Mesenchymal stem cell (in vitro differentiated cells and primary cell): ENCODE data around the gene APOA4.
A peak's percentile ranks its signal among the peaks of the same experiment; 100 is the strongest.

ENCODE experiments used
- DNase-seq: peaks from one replicate; pipeline ENCODE4 v3.0.0-alpha.2; 2013
- H2AFZ ChIP-seq: one replicate; pipeline ENCODE4 v1.6.1; 2013; ENCODE audit warnings: low read depth, mild to moderate bottlenecking, control low read depth, inconsistent platforms, low read length, moderate library complexity
- H2AK5ac ChIP-seq: 2 replicates; pipeline ENCODE4 v1.6.1; 2013; ENCODE audit warnings: low read length, moderate library complexity, mild to moderate bottlenecking, inconsistent platforms; ENCODE audit not compliant: severe bottlenecking
- H2BK120ac ChIP-seq: one replicate; pipeline ENCODE4 v1.6.1; 2013; ENCODE audit warnings: low read depth, mild to moderate bottlenecking, inconsistent platforms, low read length, moderate library complexity
- H2BK12ac ChIP-seq, 2 experiments: one replicate each; pipeline ENCODE4 v1.6.1; 2013; ENCODE audit warnings: inconsistent platforms in 2 of 2, low read length in 2 of 2, mild to moderate bottlenecking in 2 of 2, moderate library complexity in 2 of 2, control low read depth in 1 of 2
- H2BK15ac ChIP-seq: one replicate; pipeline ENCODE4 v1.6.1; 2013; ENCODE audit warnings: mild to moderate bottlenecking, low read depth, inconsistent platforms; ENCODE audit not compliant: poor library complexity, severe bottlenecking
- H2BK5ac ChIP-seq: 2 replicates; pipeline ENCODE4 v1.6.1; 2013; ENCODE audit warnings: low read depth, mild to moderate bottlenecking, low read length, control low read depth, inconsistent platforms; ENCODE audit not compliant: poor library complexity, severe bottlenecking
- H3K14ac ChIP-seq, 2 experiments: one replicate each; pipeline ENCODE4 v1.6.1; 2013; ENCODE audit warnings: inconsistent platforms in 2 of 2, low read length in 2 of 2, control low read depth in 1 of 2, mild to moderate bottlenecking in 1 of 2, moderate library complexity in 1 of 2
- H3K18ac ChIP-seq, 2 experiments: one replicate each; pipeline ENCODE4 v1.6.1; 2013; ENCODE audit warnings: inconsistent platforms in 2 of 2, low read length in 2 of 2, control low read depth in 1 of 2, low read depth in 1 of 2, mild to moderate bottlenecking in 1 of 2
- H3K23ac ChIP-seq, 2 experiments: one replicate each; pipeline ENCODE4 v1.6.1; 2013; ENCODE audit warnings: inconsistent platforms in 2 of 2, low read length in 2 of 2, mild to moderate bottlenecking in 2 of 2, moderate library complexity in 2 of 2, control low read depth in 1 of 2
- H3K27ac ChIP-seq: 2 replicates; pipeline ENCODE4 v1.5.1; 2013; ENCODE audit warnings: mild to moderate bottlenecking, moderate library complexity, low read length, control low read depth, inconsistent platforms; ENCODE audit not compliant: poor library complexity, severe bottlenecking
- H3K27me3 ChIP-seq, 2 experiments: 2 replicates each; pipeline versions ENCODE4 v1.6.1 to v1.7.0; 2013; ENCODE audit warnings: low read length in 2 of 2, mild to moderate bottlenecking in 2 of 2, moderate library complexity in 2 of 2, control low read depth in 1 of 2, inconsistent platforms in 1 of 2; ENCODE audit not compliant: control insufficient read depth in 1 of 2, insufficient read depth in 1 of 2
- H3K36me3 ChIP-seq, 2 experiments: 2 replicates each; pipeline versions ENCODE4 v1.6.1 to v1.7.0; 2013; ENCODE audit warnings: low read length in 2 of 2, control low read depth in 1 of 2, inconsistent platforms in 1 of 2, low read depth in 1 of 2, mild to moderate bottlenecking in 1 of 2; ENCODE audit not compliant: insufficient read depth in 2 of 2, control insufficient read depth in 1 of 2
- H3K4ac ChIP-seq, 2 experiments: one replicate each; pipeline ENCODE4 v1.6.1; 2013; ENCODE audit warnings: inconsistent platforms in 2 of 2, low read length in 2 of 2, mild to moderate bottlenecking in 2 of 2, moderate library complexity in 2 of 2, control low read depth in 1 of 2, low read depth in 1 of 2
- H3K4me1 ChIP-seq: 2 replicates; pipeline ENCODE4 v1.6.1; 2013; ENCODE audit warnings: low read depth, low read length, control low read depth; ENCODE audit not compliant: control insufficient read depth, insufficient read depth
- H3K4me2 ChIP-seq: 2 replicates; pipeline ENCODE4 v1.6.1; 2013; ENCODE audit warnings: low read length, mild to moderate bottlenecking, inconsistent platforms; ENCODE audit not compliant: poor library complexity, severe bottlenecking
- H3K4me3 ChIP-seq, 2 experiments: 2 replicates each; pipeline versions ENCODE4 v1.5.1 to v1.7.0; 2013; ENCODE audit warnings: low read length in 2 of 2, mild to moderate bottlenecking in 2 of 2, control low read depth in 1 of 2, low read depth in 1 of 2; ENCODE audit not compliant: insufficient read depth in 1 of 2
- H3K79me1 ChIP-seq: replicated peaks from 2 replicates; pipeline ENCODE4 v1.6.1; 2013; ENCODE audit warnings: mild to moderate bottlenecking, control low read depth, low read length, inconsistent platforms; ENCODE audit not compliant: poor library complexity, severe bottlenecking
- H3K9ac ChIP-seq: 2 replicates; pipeline ENCODE4 v1.7.0; 2013; ENCODE audit warnings: mild to moderate bottlenecking, low read length, moderate library complexity
- H3K9me3 ChIP-seq: 2 replicates; pipeline ENCODE4 v1.7.0; 2013; ENCODE audit warnings: mild to moderate bottlenecking, low read length; ENCODE audit not compliant: control insufficient read depth
- H4K8ac ChIP-seq: one replicate; pipeline ENCODE4 v1.6.1; 2013; ENCODE audit warnings: inconsistent platforms, mild to moderate bottlenecking, low read length, moderate library complexity
- H4K91ac ChIP-seq: one replicate; pipeline ENCODE4 v1.6.1; 2013; ENCODE audit warnings: mild to moderate bottlenecking, low read length, inconsistent platforms
- WGBS: methylation state at CpG from one replicate; pipeline ENCODE4 v1.1.7; 2013; ENCODE audit warnings: mixed read lengths; 5-methylcytosine and 5-hydroxymethylcytosine counted together

APOA4 gene

GRCh38 chr11:116868066-116868465 is 45.0 kb upstream of the APOA4 start:
- no peak overlapping the region for H2BK5ac ChIP-seq
- WGBS, result 90% methylated on average over 2 of the region's 3 CpGs

GRCh38 chr11:116867619-116868018 is 44.5 kb upstream of the APOA4 start:
- Histone ChIP-seq H3K36me3 (peaks cover 13 to 65% of the 10 kb centered on the region in 2 experiments), H2AFZ (no peak overlapping the region), H3K4me2 (no peak overlapping the region), H2BK15ac (no peak overlapping the region), H2BK5ac (no peak overlapping the region), H2BK12ac (no peak overlapping the region), H3K79me1 (no peaks in the 10 kb centered on the region), H4K8ac (no peak overlapping the region), H2AK5ac (no peak overlapping the region), H3K27me3 (no peaks in the 10 kb centered on the region), H4K91ac (no peak overlapping the region), H3K27ac (no peak overlapping the region), H3K4me1 (no peaks in the 10 kb centered on the region), H3K18ac (no peak overlapping the region), H3K4me3 (no peak overlapping the region), H2BK120ac (no peak overlapping the region), H3K23ac (no peak overlapping the region), H3K9ac (no peak overlapping the region), H3K4ac (no peak overlapping the region), H3K14ac (no peak overlapping the region), H3K9me3 (no peaks in the 10 kb centered on the region)
- DNase-seq, result no peak
- WGBS, result 98% methylated on average over 11 of the region's 11 CpGs

More at GRCh38 chr11:116868066-116868465, 45.0 kb upstream of the APOA4 start:
- Histone ChIP-seq H3K27ac (no peak overlapping the region), H3K18ac (no peak overlapping the region), H3K14ac (no peak overlapping the region), H3K4ac (no peak overlapping the region), H2BK12ac (no peak overlapping the region), H3K4me1 (no peaks in the 10 kb centered on the region), H3K9ac (no peak overlapping the region), H3K4me2 (no peak overlapping the region), H4K91ac (no peak overlapping the region), H3K79me1 (peaks cover 2% of the 10 kb centered on the region), H3K9me3 (no peaks in the 10 kb centered on the region), H3K23ac (no peak overlapping the region), H2BK15ac (no peak overlapping the region), H2AFZ (no peak overlapping the region), H2BK120ac (no peak overlapping the region), H2AK5ac (no peak overlapping the region), H3K36me3 (peaks cover 13 to 68% of the 10 kb centered on the region in 2 experiments), H3K4me3 (no peak overlapping the region), H3K27me3 (no peaks in the 10 kb centered on the region), H4K8ac (no peak overlapping the region)
- no peak for DNase-seq

- Histone ChIP-seq H3K9ac (no peak overlapping the region), H3K36me3 (peaks cover 13 to 69% of the 10 kb centered on the region in 2 experiments), H4K91ac (no peak overlapping the region), H4K8ac (no peak overlapping the region), H3K4ac (no peak overlapping the region), H3K23ac (no peak overlapping the region), H3K9me3 (no peaks in the 10 kb centered on the region), H2BK15ac (no peak overlapping the region), H3K27ac (no peak overlapping the region), H2BK12ac (no peak overlapping the region), H2BK5ac (no peak overlapping the region), H3K4me2 (no peak overlapping the region), H3K14ac (no peak overlapping the region), H3K18ac (no peak overlapping the region), H2BK120ac (no peak overlapping the region), H3K79me1 (no peaks in the 10 kb centered on the region), H2AFZ (no peak overlapping the region), H2AK5ac (no peak overlapping the region), H3K4me1 (no peaks in the 10 kb centered on the region), H3K4me3 (no peak overlapping the region), H3K27me3 (no peaks in the 10 kb centered on the region)
- DNase-seq, result no peak
- over 99% methylated on average over 4 of the region's 6 CpGs for WGBS
Observed at GRCh38 chr11:116866804-116867455, 43.8 kb upstream of the APOA4 start.

- Histone ChIP-seq H3K14ac (no peak overlapping the region), H4K91ac (no peak overlapping the region), H3K18ac (no peak overlapping the region), H3K27me3 (no peaks in the 10 kb centered on the region), H3K9me3 (no peaks in the 10 kb centered on the region), H3K27ac (no peak overlapping the region), H2AK5ac (no peak overlapping the region), H3K4ac (no peak overlapping the region), H3K4me3 (no peak overlapping the region), H3K4me1 (no peaks in the 10 kb centered on the region), H2BK120ac (no peak overlapping the region), H2BK5ac (no peak overlapping the region), H3K23ac (no peak overlapping the region), H3K9ac (peak overlapping the region; percentile 1), H2BK15ac (no peak overlapping the region), H2BK12ac (no peak overlapping the region), H4K8ac (no peak overlapping the region), H2AFZ (no peak overlapping the region), H3K79me1 (no peaks in the 10 kb centered on the region), H3K4me2 (no peak overlapping the region), H3K36me3 (peaks cover 15 to 75% of the 10 kb centered on the region in 2 experiments)
- DNase-seq, result peak; percentile 40
- WGBS, result 36% methylated on average over 1 of the region's 1 CpG
Observed at GRCh38 chr11:116865696-116866095, 42.6 kb upstream of the APOA4 start.
